Adipocyte (in vitro differentiated cells): Measurements from ENCODE around the gene PPP2R2C.

Source experiments
- DNase-seq: peaks from one replicate; pipeline ENCODE4 v3.0.0-alpha.2; 2015; ENCODE audit warnings: low read depth
- H3K27me3 ChIP-seq: replicated peaks from 2 replicates; pipeline ENCODE4 v1.7.0; 2013; ENCODE audit warnings: mild to moderate bottlenecking, low read length, moderate library complexity; ENCODE audit not compliant: control insufficient read depth, insufficient read depth
- H3K36me3 ChIP-seq: 2 replicates; pipeline ENCODE4 v1.7.0; 2013; ENCODE audit warnings: low read length, mild to moderate bottlenecking, moderate library complexity; ENCODE audit not compliant: control insufficient read depth, insufficient read depth, severe bottlenecking
- H3K4me1 ChIP-seq: 2 replicates; pipeline ENCODE4 v1.7.0; 2013; ENCODE audit warnings: mild to moderate bottlenecking, low read length, moderate library complexity; ENCODE audit not compliant: control insufficient read depth, insufficient read depth
- H3K4me3 ChIP-seq: 2 replicates; pipeline ENCODE4 v1.7.0; 2013; ENCODE audit warnings: mild to moderate bottlenecking, low read length, moderate library complexity
- H3K9ac ChIP-seq: 2 replicates; pipeline ENCODE4 v1.7.0; 2013; ENCODE audit warnings: mild to moderate bottlenecking, low read length, moderate library complexity
- H3K9me3 ChIP-seq: 2 replicates; pipeline ENCODE4 v1.7.0; 2013; ENCODE audit warnings: mild to moderate bottlenecking, low read length, moderate library complexity; ENCODE audit not compliant: control insufficient read depth

Gene PPP2R2C

DNA sequence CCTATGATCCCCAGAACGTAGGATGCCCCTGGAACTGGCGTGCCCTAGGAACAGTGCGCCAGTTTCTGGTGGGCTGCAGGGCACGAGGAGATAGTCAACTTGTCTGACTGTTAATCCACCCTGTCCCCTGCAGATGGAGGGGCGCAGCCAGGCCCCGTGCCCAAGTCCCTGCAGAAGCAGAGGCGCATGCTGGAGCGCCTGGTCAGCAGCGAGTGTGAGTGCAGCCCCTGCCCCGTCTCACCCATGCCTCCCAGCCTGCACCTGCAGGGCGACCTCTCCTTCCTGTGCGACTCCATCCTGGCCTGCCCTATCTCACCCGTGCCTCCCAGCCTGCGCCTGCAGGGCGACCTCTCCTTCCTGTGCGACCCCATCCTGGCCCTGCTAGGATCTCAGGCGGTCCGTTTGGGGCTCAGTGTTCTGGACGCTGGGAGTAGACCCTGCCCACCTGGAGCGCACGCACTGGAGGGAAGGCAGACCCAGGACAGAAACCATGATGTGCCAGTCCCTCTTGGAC lies 180.6 kb downstream of the PPP2R2C start:
- no peak overlapping the region for H3K9ac ChIP-seq
- H3K4me1 ChIP-seq: no peaks in the 10 kb centered on the region
- H3K4me3 ChIP-seq: no peak overlapping the region
- H3K36me3 ChIP-seq: peaks cover 99% of the 10 kb centered on the region
- no peak for DNase-seq
- H3K9me3 ChIP-seq: no peaks in the 10 kb centered on the region
- H3K27me3 ChIP-seq: no peaks in the 10 kb centered on the region

DNA sequence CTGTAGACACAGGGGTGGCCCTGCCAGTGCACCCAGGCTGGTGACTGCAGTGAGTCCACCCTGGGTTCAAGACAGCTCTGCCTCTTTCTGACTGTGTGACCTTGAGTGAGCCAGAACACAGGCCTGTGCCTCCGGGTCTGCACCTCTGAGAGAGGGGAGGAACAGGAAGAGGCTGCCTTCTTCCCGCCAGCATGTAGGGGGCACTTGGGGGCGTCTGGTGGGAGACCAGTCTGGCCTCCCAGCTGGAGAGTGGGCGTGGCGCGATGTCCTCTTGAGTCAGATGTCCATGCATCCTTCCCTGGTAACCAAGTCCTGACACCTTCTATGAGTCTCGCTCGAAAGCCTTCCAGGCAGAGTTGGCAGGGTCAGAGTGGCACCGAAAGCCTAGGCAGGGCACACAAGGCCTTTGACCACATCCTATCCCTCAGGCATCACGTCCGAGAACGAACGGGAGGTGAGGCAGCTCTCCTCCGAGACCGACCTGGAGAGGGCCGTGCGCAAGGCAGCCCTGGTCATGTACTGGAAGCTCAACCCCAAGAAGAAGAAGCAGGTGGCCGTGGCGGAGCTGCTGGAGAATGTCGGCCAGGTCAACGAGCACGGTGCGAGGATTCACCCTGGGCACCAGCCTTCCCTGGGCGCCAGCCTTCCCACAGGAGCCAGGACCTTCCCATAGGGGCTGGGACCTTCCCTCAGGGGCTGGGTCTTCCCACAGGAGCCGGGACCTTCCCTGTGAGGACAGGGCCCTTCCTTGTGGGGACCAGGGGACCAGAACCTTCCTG lies 181.5 kb downstream of the PPP2R2C start:
- H3K36me3 ChIP-seq: peaks cover 99% of the 10 kb centered on the region

DNA sequence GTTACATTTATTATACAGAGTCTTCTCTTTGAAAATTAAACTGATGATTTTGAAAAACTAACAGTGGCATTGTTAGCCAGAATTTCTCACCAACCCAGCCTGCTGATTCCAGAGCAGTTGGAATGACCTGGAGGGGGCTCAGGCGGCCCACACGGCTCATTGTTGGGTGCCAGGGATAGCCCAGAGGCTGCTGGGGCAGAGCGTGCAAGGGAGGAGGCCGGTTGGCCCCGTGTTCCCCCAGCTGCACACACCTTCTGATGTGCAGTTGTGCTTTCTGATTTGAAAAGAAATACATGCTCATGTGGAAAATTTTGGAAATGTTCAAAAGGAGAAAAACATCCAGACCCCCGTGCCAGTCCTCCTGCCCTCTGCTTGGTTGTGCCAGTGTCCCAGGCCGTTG lies 182.2 kb downstream of the PPP2R2C start:
- no peaks in the 10 kb centered on the region for H3K9me3 ChIP-seq
- no peak overlapping the region for H3K4me3 ChIP-seq
- H3K4me1 ChIP-seq: no peaks in the 10 kb centered on the region
- DNase-seq: no peak
- H3K9ac ChIP-seq: no peak overlapping the region
- H3K27me3 ChIP-seq: no peaks in the 10 kb centered on the region
- peaks cover 99% of the 10 kb centered on the region for H3K36me3 ChIP-seq

More for the DNA sequence above, 181.5 kb downstream of the PPP2R2C start:
- no peaks in the 10 kb centered on the region for H3K27me3 ChIP-seq
- no peak for DNase-seq
- no peaks in the 10 kb centered on the region for H3K9me3 ChIP-seq
- no peak overlapping the region for H3K4me3 ChIP-seq
- H3K9ac ChIP-seq: no peak overlapping the region
- no peaks in the 10 kb centered on the region for H3K4me1 ChIP-seq

DNA sequence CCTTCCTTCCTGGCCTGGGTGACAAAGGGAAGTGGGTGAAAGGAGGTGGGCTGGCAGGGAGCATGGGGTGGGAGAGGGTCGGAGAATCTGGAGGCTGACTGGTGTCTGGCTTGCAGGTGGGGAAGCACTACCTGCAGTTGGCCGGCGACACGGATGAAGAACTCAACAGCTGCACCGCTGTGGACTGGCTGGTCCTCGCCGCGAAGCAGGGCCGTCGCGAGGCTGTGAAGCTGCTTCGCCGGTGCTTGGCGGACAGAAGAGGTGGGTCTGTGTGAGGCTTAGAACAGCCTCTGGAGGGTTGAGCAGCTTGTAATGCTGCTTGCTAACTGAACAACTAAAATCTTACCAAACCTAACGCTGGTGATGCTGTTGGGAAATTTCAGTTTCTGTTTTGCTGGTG lies 183.5 kb downstream of the PPP2R2C start:
- peaks cover 94% of the 10 kb centered on the region for H3K36me3 ChIP-seq
- H3K9ac ChIP-seq: no peak overlapping the region
- no peaks in the 10 kb centered on the region for H3K27me3 ChIP-seq
- DNase-seq: no peak
- H3K9me3 ChIP-seq: no peaks in the 10 kb centered on the region
- no peak overlapping the region for H3K4me3 ChIP-seq
- H3K4me1 ChIP-seq: no peaks in the 10 kb centered on the region

DNA sequence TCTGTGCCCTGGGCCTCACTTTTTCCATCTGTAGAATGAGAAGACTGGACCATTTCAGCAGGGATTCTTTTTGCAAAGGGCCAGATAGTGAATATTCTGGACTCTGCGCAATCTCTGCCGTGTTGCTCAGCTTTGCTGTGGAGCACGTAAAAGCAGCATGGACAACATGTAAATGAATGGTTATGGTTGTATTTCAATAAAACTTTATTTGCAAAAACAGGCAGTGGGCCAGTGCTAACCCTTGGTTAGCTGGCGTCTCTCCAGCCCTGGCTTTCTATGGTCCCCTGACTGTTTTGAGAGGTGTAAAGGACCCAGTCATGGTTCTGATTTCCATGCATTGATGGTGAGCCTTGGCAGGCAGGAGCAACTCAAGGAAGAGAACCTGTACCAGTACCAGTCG lies 184.1 kb downstream of the PPP2R2C start:
- no peaks in the 10 kb centered on the region for H3K27me3 ChIP-seq
- no peaks in the 10 kb centered on the region for H3K9me3 ChIP-seq
- H3K4me1 ChIP-seq: no peaks in the 10 kb centered on the region
- H3K9ac ChIP-seq: no peak overlapping the region
- peaks cover 93% of the 10 kb centered on the region for H3K36me3 ChIP-seq
- DNase-seq: no peak
- no peak overlapping the region for H3K4me3 ChIP-seq

DNA sequence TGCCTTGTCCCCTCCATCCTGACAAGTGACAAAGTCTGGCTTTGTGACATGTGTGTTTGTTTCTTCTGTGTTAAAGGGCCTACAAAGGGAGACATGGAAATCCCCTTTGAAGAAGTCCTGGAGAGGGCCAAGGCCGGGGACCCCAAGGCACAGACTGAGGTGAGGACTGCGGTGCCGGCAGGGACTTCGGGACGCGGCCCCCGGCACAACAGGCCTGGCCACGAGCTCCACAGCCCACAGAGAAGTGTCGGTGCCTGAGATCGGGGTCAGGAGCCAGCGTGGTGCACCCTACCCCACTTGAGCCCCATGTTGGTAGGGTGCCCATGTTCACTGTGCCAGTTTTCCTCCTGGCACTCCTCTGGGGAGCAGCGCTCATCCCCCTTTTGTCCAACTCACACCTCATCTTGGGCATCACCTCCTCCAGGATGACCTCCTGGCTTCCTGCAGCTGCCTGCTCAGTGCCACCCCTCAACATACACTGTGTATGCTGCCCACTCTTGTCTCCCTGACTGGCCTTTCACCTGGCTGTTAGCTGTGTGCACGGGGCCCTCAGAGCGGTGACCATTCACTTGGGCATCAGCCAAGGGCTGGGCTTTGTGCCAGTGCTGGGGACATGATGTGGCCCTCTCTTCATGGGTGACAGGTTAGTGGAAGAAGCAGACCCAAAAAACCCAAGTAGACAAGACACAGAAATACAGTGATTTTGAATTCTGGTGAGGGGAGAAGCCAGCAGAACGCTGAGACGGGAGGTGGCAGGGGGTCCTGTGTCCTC lies 185.2 kb downstream of the PPP2R2C start:
- peaks cover 7% of the 10 kb centered on the region for H3K4me1 ChIP-seq
- no peak overlapping the region for H3K9ac ChIP-seq
- H3K36me3 ChIP-seq: peaks cover 90% of the 10 kb centered on the region
- H3K27me3 ChIP-seq: no peaks in the 10 kb centered on the region
- DNase-seq: no peak
- no peak overlapping the region for H3K4me3 ChIP-seq
- H3K9me3 ChIP-seq: no peaks in the 10 kb centered on the region

DNA sequence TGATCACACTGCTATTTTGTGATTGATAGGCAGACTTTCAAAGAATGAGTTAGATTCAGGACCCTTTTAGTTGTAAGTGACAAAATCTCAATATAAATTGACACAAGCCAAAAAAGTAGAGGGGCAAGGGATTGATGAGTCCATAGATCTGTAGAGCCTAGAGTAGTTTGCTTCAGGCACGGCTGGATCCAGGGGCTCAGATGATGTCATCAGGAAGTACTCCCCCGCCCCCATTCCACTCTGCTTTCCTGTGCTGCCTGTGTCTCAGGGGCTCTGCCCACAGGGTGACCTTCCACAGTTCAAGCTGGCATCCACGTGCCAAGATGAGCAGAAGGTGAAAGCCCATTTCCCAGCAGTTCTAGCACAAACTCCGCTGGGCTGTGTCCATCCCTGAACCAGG lies 189.1 kb downstream of the PPP2R2C start:
- peaks cover 16% of the 10 kb centered on the region for H3K4me1 ChIP-seq
- no peak for DNase-seq
- no peak overlapping the region for H3K4me3 ChIP-seq
- H3K27me3 ChIP-seq: no peaks in the 10 kb centered on the region
- H3K9me3 ChIP-seq: no peaks in the 10 kb centered on the region
- no peak overlapping the region for H3K9ac ChIP-seq
- H3K36me3 ChIP-seq: peaks cover 82% of the 10 kb centered on the region

DNA sequence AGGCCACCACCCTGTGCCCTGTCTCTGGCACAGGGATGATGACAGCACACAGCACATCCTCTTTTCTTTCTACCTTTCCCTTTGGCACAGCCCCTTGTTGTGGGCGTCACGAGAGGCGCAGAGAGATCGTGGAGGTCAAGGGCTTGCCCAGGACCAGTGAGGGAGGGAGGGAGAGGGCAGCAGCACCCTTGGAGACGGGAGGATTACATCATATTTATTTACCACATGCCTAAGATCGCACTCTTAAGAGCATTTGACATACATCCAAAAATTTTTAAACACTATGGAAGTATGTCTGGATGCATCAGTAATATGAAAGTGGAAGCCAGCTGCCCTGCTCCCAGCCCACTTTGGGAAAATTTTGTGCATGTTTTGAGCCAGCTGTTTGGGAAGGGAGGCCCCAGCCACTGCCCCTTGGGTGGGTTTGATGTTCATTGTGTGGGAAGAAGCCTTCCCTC lies 190.1 kb downstream of the PPP2R2C start:
- H3K27me3 ChIP-seq: no peaks in the 10 kb centered on the region
- H3K4me1 ChIP-seq: peaks cover 19% of the 10 kb centered on the region
- H3K9ac ChIP-seq: no peak overlapping the region
- H3K4me3 ChIP-seq: no peak overlapping the region
- peaks cover 83% of the 10 kb centered on the region for H3K36me3 ChIP-seq
- peak; percentile 28 for DNase-seq
- no peaks in the 10 kb centered on the region for H3K9me3 ChIP-seq

DNA sequence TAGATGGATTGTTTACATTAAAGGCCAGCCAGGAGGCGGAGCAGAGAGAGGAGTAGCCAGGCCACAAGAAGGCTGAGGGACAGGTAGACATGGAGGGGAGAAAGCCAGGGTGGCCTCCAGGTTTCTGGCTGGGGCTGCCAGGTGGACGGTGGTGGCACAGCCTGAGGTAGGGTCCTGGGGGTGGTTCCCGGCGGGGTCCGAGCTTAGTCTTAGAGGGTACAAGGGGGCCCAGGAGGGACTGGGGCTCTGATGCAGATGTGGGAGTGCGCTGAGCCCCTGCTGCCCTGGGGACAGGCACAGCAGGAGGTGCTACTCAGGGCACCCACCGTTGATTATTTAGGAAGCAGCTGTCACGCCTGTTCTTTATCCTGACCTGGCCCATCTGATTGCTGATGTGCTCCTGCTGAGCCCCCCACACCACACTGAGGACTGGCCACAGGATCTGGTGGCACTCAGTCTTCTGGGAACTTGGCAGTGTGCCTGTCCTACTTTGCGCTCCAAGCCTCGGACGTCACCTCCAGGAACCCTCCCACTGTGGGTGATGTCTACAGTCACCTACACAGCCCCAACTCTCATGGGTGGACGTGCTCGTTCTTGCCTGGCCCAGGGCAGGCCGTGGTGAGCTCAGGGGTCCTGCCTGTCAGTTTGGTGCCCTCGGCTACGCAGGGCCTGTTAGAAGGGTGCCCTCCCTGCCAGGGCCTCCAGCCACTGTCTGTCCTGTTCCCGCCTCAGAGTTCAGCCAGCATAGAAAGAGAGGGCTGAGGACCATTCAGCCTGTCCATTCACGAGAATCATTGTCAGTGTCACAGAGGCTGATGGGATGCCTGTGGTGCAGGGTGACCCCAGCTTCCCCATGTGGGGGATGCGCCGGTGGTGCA lies 190.7 kb downstream of the PPP2R2C start:
- no peak overlapping the region for H3K9ac ChIP-seq
- peaks cover 19% of the 10 kb centered on the region for H3K4me1 ChIP-seq
- no peak overlapping the region for H3K4me3 ChIP-seq
- peaks cover 82% of the 10 kb centered on the region for H3K36me3 ChIP-seq
- no peaks in the 10 kb centered on the region for H3K27me3 ChIP-seq
- DNase-seq: no peak
- H3K9me3 ChIP-seq: no peaks in the 10 kb centered on the region

DNA sequence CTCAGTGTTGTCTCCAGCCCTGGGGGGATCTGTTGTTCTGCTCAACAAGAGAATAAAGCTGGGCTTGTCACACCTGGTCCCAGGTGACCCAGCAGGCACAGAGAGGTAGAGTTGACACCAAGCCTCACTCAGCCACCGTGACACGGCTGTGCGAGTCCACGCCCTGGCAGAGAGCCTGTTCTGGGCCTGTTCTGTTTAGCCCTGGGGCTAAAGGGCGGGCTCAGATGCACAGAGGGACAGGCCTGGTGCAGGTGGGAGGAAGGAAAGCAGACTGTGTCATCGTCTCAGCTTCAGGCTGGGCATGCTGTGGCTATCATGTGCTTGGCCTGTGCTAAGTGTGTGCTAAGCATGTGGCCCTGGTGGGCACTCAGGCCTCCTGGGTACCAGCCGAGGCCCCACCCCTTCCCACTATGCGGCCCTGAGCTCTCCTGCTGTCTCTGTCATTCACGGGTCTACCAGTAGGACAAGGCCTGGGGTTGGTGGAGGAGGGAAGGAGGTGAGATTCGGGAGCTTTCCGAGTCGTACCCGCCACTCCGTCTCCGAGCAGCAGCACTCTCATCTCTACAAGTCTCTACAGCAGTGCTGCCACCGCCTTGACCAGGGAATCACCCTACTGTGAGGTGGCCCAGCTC lies 191.9 kb downstream of the PPP2R2C start:
- no peak for DNase-seq
- Histone ChIP-seq H3K4me3 (no peak overlapping the region), H3K9ac (no peak overlapping the region), H3K9me3 (no peaks in the 10 kb centered on the region), H3K36me3 (peaks cover 70% of the 10 kb centered on the region), H3K27me3 (no peaks in the 10 kb centered on the region), H3K4me1 (peaks cover 19% of the 10 kb centered on the region)
